AG09319 (cell line): ENCODE measurements around the gene CTBP2.

ENCODE experiments used
- DNase-seq: peaks from one replicate; pipeline ENCODE4 v3.0.0-alpha.2; 2010; ENCODE audit warnings: low read depth; ENCODE audit errors: extremely low read depth
- CTCF ChIP-seq: IDR thresholded peaks from 2 replicates; pipeline ENCODE4 v1.5.1; 2011; ENCODE audit warnings: low read depth, mild to moderate bottlenecking, inconsistent platforms, low read length, moderate library complexity

Gene CTBP2

GRCh38 chr10:125120053-125120710, 40.2 kb downstream of the CTBP2 start:
- no peak for TF ChIP-seq CTCF
- DNase-seq: no peak

GRCh38 chr10:125118701-125119100, 41.7 kb downstream of the CTBP2 start:
- no peak for DNase-seq
- no peak for TF ChIP-seq CTCF

- peak; percentile 65 for DNase-seq
- TF ChIP-seq CTCF: no peak
These were observed 42.3 kb downstream of the CTBP2 start for GRCh38 chr10:125118011-125118611.

- DNase-seq: no peak
- TF ChIP-seq CTCF: no peak
These were observed 43.6 kb downstream of the CTBP2 start for GRCh38 chr10:125116652-125117310.

GRCh38 chr10:125116041-125116649, 44.2 kb downstream of the CTBP2 start:
- DNase-seq: no peak
- no peak for TF ChIP-seq CTCF

- TF ChIP-seq CTCF: no peak
These were observed 45.0 kb downstream of the CTBP2 start for GRCh38 chr10:125115409-125115808.

More at GRCh38 chr10:125115409-125115808, 45.0 kb downstream of the CTBP2 start:
- no peak for DNase-seq
